GM12878 (cell line): ENCODE results near the gene EPHA5. TPM values are rescaled to one million over a fixed set of nuclear protein-coding genes. Genes with fewer than 3 reads are reported as not detected.

Source experiments
- ATAC-seq: fragments of 200-7000 bp; cut with Tn5 transposase; 3 replicates; pipeline ENCODE4 v1.9.1; 2020; ENCODE audit warnings: mild to moderate bottlenecking, moderate library complexity
- BruUV-seq: library from RNA; stranded (reverse); fragments of 400-500 nt; replicated peaks from 2 replicates; lab custom pipeline; 2021; lab: Mats Ljungman, UMichigan
- CTCF ChIA-PET: fragments of 300-600 bp; sonication (Branson Sonifier 250); formaldehyde crosslinking; extraction: SDS; loops from one replicate; lab custom pipeline; 2021; ENCODE audit warnings: inconsistent platforms; lab: Yijun Ruan, JAX
- POLR2A ChIA-PET: fragments of 350-600 bp; formaldehyde crosslinking; extraction: SDS; loops from one replicate; lab custom pipeline; 2021; ENCODE audit warnings: inconsistent platforms; lab: Charles Lee
- RAD21 ChIA-PET: fragments of 300-600 bp; sonication (Branson Sonifier 250); formaldehyde crosslinking; loops from one replicate; lab custom pipeline; 2023; ENCODE audit warnings: antibody characterized with exemption; ENCODE audit not compliant: unreplicated experiment; lab: Charles Lee
- SMC1A ChIA-PET: fragments of 300-600 bp; sonication (Branson Sonifier 250); formaldehyde crosslinking; loops from one replicate; lab custom pipeline; 2023; ENCODE audit not compliant: unreplicated experiment, uncharacterized antibody; lab: Charles Lee
- DNase-seq: peaks from one replicate; pipeline ENCODE4 v3.0.0-alpha.2; 2011; ENCODE audit warnings: low read depth, low spot score
- FAIRE-seq: peaks from 3 replicates; lab custom pipeline; 2011; peaks lifted over from hg19 to GRCh38; lab: Jason Lieb, UNC
- H2AFZ ChIP-seq: 2 replicates; pipeline ENCODE4 v1.6.0; 2011; ENCODE audit warnings: low read depth, low read length, control low read depth; ENCODE audit not compliant: control insufficient read depth
- H3K27ac ChIP-seq: 2 replicates; pipeline ENCODE4 v1.5.1; 2011; ENCODE audit warnings: control low read depth; ENCODE audit not compliant: control insufficient read depth, insufficient read depth
- H3K27me3 ChIP-seq, 2 experiments: replicated peaks in 1 of 2; 2 replicates each; pipeline versions ENCODE4 v1.6.0 to v1.6.1; 2011; ENCODE audit warnings: low read length in 1 of 2; ENCODE audit not compliant: control insufficient read depth in 2 of 2, insufficient read depth in 2 of 2
- H3K36me3 ChIP-seq, 2 experiments: 2 replicates each; pipeline ENCODE4 v1.5.1; 2011; ENCODE audit warnings: low read length in 1 of 2; ENCODE audit not compliant: control insufficient read depth in 2 of 2, insufficient read depth in 2 of 2
- H3K4me1 ChIP-seq: 2 replicates; pipeline ENCODE4 v1.6.1; 2011; ENCODE audit warnings: mild to moderate bottlenecking, low read length, moderate library complexity, mixed read lengths; ENCODE audit not compliant: control insufficient read depth, insufficient read depth
- H3K4me2 ChIP-seq: 2 replicates; pipeline ENCODE4 v1.6.0; 2011; ENCODE audit warnings: control low read depth; ENCODE audit not compliant: control insufficient read depth, insufficient read depth
- H3K4me3 ChIP-seq: fragments of 200-600 bp; sonication (generic); 2 replicates; pipeline ENCODE4 v1.5.1; 2016
- H3K79me2 ChIP-seq: 2 replicates; pipeline ENCODE4 v1.6.0; 2011; ENCODE audit warnings: low read length; ENCODE audit not compliant: control insufficient read depth, insufficient read depth
- H3K9ac ChIP-seq: 2 replicates; pipeline ENCODE4 v1.8.0; 2011; ENCODE audit warnings: low read length, control low read depth, mixed read lengths; ENCODE audit not compliant: control insufficient read depth, insufficient read depth
- H3K9me3 ChIP-seq: replicated peaks from 3 replicates; pipeline ENCODE4 v1.5.1; 2011; ENCODE audit warnings: mild to moderate bottlenecking, low read length; ENCODE audit not compliant: control insufficient read depth, insufficient read depth
- H4K20me1 ChIP-seq: 2 replicates; pipeline ENCODE4 v1.6.0; 2011; ENCODE audit not compliant: control insufficient read depth, insufficient read depth
- BACH1 ChIP-seq: fragments of 450-650 bp; IDR thresholded peaks from 2 replicates; pipeline ENCODE4 v1.6.1; 2017; ENCODE audit warnings: mild to moderate bottlenecking, borderline replicate concordance
- BHLHE40 ChIP-seq, 2 experiments: fragments of 450-650 bp in 1 of 2; IDR thresholded peaks; 2 replicates each; pipeline ENCODE4 v1.6.1; 2011 to 2017; ENCODE audit warnings: low read depth in 2 of 2, borderline replicate concordance in 1 of 2, improper control_type of control experiment in 1 of 2, low read length in 1 of 2, mild to moderate bottlenecking in 1 of 2
- ETV6 ChIP-seq, 2 experiments: fragments of 450-650 bp in 1 of 2; IDR thresholded peaks in 1 of 2; conservative IDR thresholded peaks in 1 of 2; 2 replicates each; pipeline ENCODE4 v1.6.1; 2014; ENCODE audit warnings: antibody characterized with exemption in 1 of 2, borderline replicate concordance in 1 of 2, low read depth in 1 of 2, mild to moderate bottlenecking in 1 of 2, moderate library complexity in 1 of 2
- FOS ChIP-seq: IDR thresholded peaks from 3 replicates; pipeline ENCODE4 v1.6.1; 2011; ENCODE audit warnings: borderline replicate concordance; ENCODE audit not compliant: insufficient read length; ENCODE audit errors: extremely low read depth
- GABPA ChIP-seq: IDR thresholded peaks from 2 replicates; pipeline ENCODE4 v1.6.1; 2014; ENCODE audit warnings: antibody characterized with exemption, low read depth, mild to moderate bottlenecking, inconsistent platforms
- IRF4 ChIP-seq: IDR thresholded peaks from 2 replicates; pipeline ENCODE4 v1.6.1; 2011; ENCODE audit warnings: low read depth, low read length
- JUNB ChIP-seq: IDR thresholded peaks from 2 replicates; pipeline ENCODE4 v1.6.1; 2016; ENCODE audit warnings: antibody characterized with exemption, mild to moderate bottlenecking
- KDM1A ChIP-seq: fragments of 200-600 bp; sonication (generic); IDR thresholded peaks from 2 replicates; pipeline ENCODE4 v1.6.1; 2016; ENCODE audit warnings: borderline replicate concordance
- NFYA ChIP-seq: IDR thresholded peaks from 2 replicates; pipeline ENCODE4 v1.6.1; 2011; ENCODE audit warnings: low read depth, mild to moderate bottlenecking, low read length, improper control_type of control experiment, borderline replicate concordance
- NR2F1 ChIP-seq: fragments of 450-650 bp; conservative IDR thresholded peaks from 2 replicates; pipeline ENCODE4 v1.6.1; 2017; ENCODE audit warnings: mild to moderate bottlenecking
- POLR2AphosphoS2 ChIP-seq: IDR thresholded peaks from 2 replicates; pipeline ENCODE4 v1.6.1; 2011; ENCODE audit warnings: low read depth, mild to moderate bottlenecking, low read length, improper control_type of control experiment, moderate library complexity
- RFX5 ChIP-seq: IDR thresholded peaks from 2 replicates; pipeline ENCODE4 v1.6.1; 2011; ENCODE audit warnings: low read depth, low read length, improper control_type of control experiment
- SMAD5 ChIP-seq: IDR thresholded peaks from 2 replicates; pipeline ENCODE4 v1.6.1; 2016; ENCODE audit warnings: antibody characterized with exemption, low read depth
- SUZ12 ChIP-seq: fragments of 200-600 bp; sonication (generic); IDR thresholded peaks from one replicate; pipeline ENCODE4 v1.6.1; 2018; ENCODE audit warnings: antibody characterized with exemption, mild to moderate bottlenecking; ENCODE audit not compliant: unreplicated experiment
- TCF3 ChIP-seq: IDR thresholded peaks from 2 replicates; pipeline ENCODE4 v1.6.1; 2012; ENCODE audit warnings: low read depth, mild to moderate bottlenecking, low read length, borderline replicate concordance; ENCODE audit not compliant: insufficient read depth
- YY1 ChIP-seq: IDR thresholded peaks from 2 replicates; pipeline ENCODE4 v1.6.1; 2011; ENCODE audit warnings: low read depth, mild to moderate bottlenecking, low read length
- ZNF207 ChIP-seq: fragments of 450-650 bp; IDR thresholded peaks from 2 replicates; pipeline ENCODE4 v1.6.1; 2014; ENCODE audit warnings: antibody characterized with exemption, mild to moderate bottlenecking, borderline replicate concordance
- WGBS: methylation state at CpG from one replicate; pipeline ENCODE4 v1.1.6; 2016; ENCODE audit warnings: low lambda C conversion rate; ENCODE audit not compliant: insufficient replicate concordance, insufficient coverage; ENCODE audit errors: missing lambda C conversion rate; 5-methylcytosine and 5-hydroxymethylcytosine counted together
- in situ Hi-C: fragments of 300-500 bp; cut with MboI; formaldehyde crosslinking; loops from 9 replicates; pipeline ENCODE4 v1.14.3; 2018; ENCODE audit warnings: mixed read lengths
- intact Hi-C: fragments of 100-400 bp; cut with micrococcal nuclease; formaldehyde crosslinking; loops from one replicate; pipeline ENCODE4 v1.14.2; 2022; ENCODE audit not compliant: unreplicated experiment
- polyA plus RNA-seq, 11 experiments: library from polyadenylated mRNA; depleted of rRNA in 4 of 11; unstranded in 6 of 11; stranded (reverse) in 5 of 11; fragments of >200 nt; fragmentation: Nextera tagmentation in 4 of 11; fragmentation: Illumina TruSeq in 1 of 11; extraction: Ambion mirVana in 4 of 11; extraction: Trizol in 1 of 11; gene quantifications; 1 replicate in 1 of 11; 2 replicates in 10 of 11; pipeline versions ENCODE4 v1.2.1 to v1.2.3, GENCODE V29; 2011 to 2016; ENCODE audit warnings: inconsistent platforms in 2 of 11, missing spikeins in 2 of 11, low read depth in 1 of 11
- total RNA-seq, 4 experiments: library from RNA; depleted of rRNA in 3 of 4; stranded (reverse); fragments of >200 nt in 3 of 4; fragmentation: Illumina TruSeq in 1 of 4; extraction: Trizol in 1 of 4; gene quantifications; 2 replicates each; pipeline versions ENCODE4 v1.2.1 to v1.2.3, GENCODE V29; 2013 to 2021
- TF ChIP-seq, protein P1 (sequence below), 3 experiments: IDR thresholded peaks in 2 of 3; conservative IDR thresholded peaks in 1 of 3; 2 replicates each; pipeline ENCODE4 v1.5.1; 2011; ENCODE audit warnings: low read depth in 3 of 3, low read length in 3 of 3, mild to moderate bottlenecking in 3 of 3, control low read depth in 2 of 3, moderate library complexity in 2 of 3, inconsistent platforms in 1 of 3, mixed read lengths in 1 of 3; ENCODE audit not compliant: control insufficient read depth in 2 of 3, insufficient read depth in 1 of 3; ENCODE audit errors: extremely low read depth in 1 of 3
- TF ChIP-seq, protein P2 (sequence below): fragments of 450-650 bp; IDR thresholded peaks from 2 replicates; pipeline ENCODE4 v1.6.1; 2017; ENCODE audit warnings: mild to moderate bottlenecking, low read depth, inconsistent platforms; ENCODE audit not compliant: poor library complexity, severe bottlenecking

EPHA5 gene
- total and polyA plus RNA-seq, 10 of the 15 experiments (the other 5 are each of a cell fraction or from before 2014, with no cell fraction given), result not detected

DNA sequence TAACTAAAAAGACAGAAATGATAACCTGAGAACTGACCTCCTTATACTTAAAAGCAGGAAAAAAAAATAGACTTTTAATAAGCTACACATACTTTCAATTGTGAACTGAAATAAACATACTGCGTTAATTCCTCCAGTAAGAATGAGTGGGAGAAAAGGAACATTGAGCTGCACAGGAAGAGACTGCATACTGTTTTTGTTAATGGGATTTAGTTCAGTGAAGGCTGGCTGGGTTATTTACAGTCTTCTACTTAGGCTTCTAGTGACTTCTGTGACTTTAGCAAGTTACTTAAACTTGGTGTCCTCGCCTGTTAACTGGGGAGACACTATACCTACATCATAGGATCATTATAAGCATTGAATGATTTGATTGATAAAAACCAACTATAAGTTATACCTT lies 213.3 kb downstream of the EPHA5 start:
- Histone ChIP-seq H4K20me1 (no peaks in the 10 kb centered on the region), H3K36me3 (no peaks in the 10 kb centered on the region), H3K4me1 (no peaks in the 10 kb centered on the region), H3K79me2 (no peaks in the 10 kb centered on the region), H3K9ac (no peak overlapping the region), H3K4me3 (no peak overlapping the region), H3K27me3 (no peaks in the 10 kb centered on the region), H3K9me3 (no peaks in the 10 kb centered on the region), H3K4me2 (no peak overlapping the region), H3K27ac (no peak overlapping the region), H2AFZ (no peak overlapping the region)
- SMC1A ChIA-PET, result no interaction called here
- POLR2A ChIA-PET, result no interaction called here
- CTCF ChIA-PET, result no interaction called here
- TF ChIP-seq NFYA (no peak), SUZ12 (no peak), BHLHE40 (IDR thresholded peaks at IDR 0.05; ENCODE audit: borderline replicate concordance in 1 of 2, low read depth in 2 of 2, low read length in 1 of 2) (no peak), NR2F1 (no peak), RFX5 (no peak), YY1 (no peak), KDM1A (no peak), BACH1 (no peak), POLR2AphosphoS2 (no peak), TCF3 (no peak), IRF4 (no peak), GABPA (no peak), ZNF207 (no peak), FOS (no peak), ETV6 (conservative IDR thresholded peaks at IDR 0.05 in 1 of 2, IDR thresholded peaks at IDR 0.05 in 1 of 2; ENCODE audit: borderline replicate concordance in 1 of 2, low read depth in 1 of 2) (no peak), JUNB (no peak), SMAD5 (no peak)
- TF ChIP-seq, protein P1, sequence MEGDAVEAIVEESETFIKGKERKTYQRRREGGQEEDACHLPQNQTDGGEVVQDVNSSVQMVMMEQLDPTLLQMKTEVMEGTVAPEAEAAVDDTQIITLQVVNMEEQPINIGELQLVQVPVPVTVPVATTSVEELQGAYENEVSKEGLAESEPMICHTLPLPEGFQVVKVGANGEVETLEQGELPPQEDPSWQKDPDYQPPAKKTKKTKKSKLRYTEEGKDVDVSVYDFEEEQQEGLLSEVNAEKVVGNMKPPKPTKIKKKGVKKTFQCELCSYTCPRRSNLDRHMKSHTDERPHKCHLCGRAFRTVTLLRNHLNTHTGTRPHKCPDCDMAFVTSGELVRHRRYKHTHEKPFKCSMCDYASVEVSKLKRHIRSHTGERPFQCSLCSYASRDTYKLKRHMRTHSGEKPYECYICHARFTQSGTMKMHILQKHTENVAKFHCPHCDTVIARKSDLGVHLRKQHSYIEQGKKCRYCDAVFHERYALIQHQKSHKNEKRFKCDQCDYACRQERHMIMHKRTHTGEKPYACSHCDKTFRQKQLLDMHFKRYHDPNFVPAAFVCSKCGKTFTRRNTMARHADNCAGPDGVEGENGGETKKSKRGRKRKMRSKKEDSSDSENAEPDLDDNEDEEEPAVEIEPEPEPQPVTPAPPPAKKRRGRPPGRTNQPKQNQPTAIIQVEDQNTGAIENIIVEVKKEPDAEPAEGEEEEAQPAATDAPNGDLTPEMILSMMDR (IDR thresholded peaks at IDR 0.05 in 2 of 3, conservative IDR thresholded peaks at IDR 0.05 in 1 of 3; ENCODE audit: control insufficient read depth in 2 of 3, extremely low read depth in 1 of 3, insufficient read depth in 1 of 3, low read depth in 3 of 3, low read length in 3 of 3), result no peak
- TF ChIP-seq, protein P2, sequence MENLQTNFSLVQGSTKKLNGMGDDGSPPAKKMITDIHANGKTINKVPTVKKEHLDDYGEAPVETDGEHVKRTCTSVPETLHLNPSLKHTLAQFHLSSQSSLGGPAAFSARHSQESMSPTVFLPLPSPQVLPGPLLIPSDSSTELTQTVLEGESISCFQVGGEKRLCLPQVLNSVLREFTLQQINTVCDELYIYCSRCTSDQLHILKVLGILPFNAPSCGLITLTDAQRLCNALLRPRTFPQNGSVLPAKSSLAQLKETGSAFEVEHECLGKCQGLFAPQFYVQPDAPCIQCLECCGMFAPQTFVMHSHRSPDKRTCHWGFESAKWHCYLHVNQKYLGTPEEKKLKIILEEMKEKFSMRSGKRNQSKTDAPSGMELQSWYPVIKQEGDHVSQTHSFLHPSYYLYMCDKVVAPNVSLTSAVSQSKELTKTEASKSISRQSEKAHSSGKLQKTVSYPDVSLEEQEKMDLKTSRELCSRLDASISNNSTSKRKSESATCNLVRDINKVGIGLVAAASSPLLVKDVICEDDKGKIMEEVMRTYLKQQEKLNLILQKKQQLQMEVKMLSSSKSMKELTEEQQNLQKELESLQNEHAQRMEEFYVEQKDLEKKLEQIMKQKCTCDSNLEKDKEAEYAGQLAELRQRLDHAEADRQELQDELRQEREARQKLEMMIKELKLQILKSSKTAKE, result no peak
- BruUV-seq, result no TSS peak
- DNase-seq (no peak), FAIRE-seq (no peak), ATAC-seq (no peak)
- RAD21 ChIA-PET, result no interaction called here
- intact Hi-C loops (no loop called here), in situ Hi-C loops (no loop called here)
- WGBS, result 41% methylated on average over 2 of the region's 2 CpGs
